Transverse colon (tissue), 4 donors: ENCODE results near the gene GPR62. TPM values are rescaled to one million over a fixed set of nuclear protein-coding genes. Genes with fewer than 3 reads are reported as not detected.

ENCODE experiments used
- DNase-seq: peaks from one replicate; pipeline ENCODE4 v3.0.0-alpha.2; 2019
- H3K27ac ChIP-seq, 4 donors: fragments of 200-600 bp; sonication (generic); 2 replicates each; pipeline ENCODE4 v1.5.1; 2016 to 2018; ENCODE audit warnings: inconsistent platforms in 4 of 4
- H3K27me3 ChIP-seq: fragments of 200-600 bp; sonication (generic); 2 replicates; pipeline ENCODE4 v1.5.1; 2017; ENCODE audit warnings: inconsistent platforms
- H3K36me3 ChIP-seq, 4 donors: fragments of 200-600 bp; sonication (generic); 2 replicates each; pipeline ENCODE4 v1.5.1; 2017 to 2019; ENCODE audit warnings: inconsistent platforms in 4 of 4
- H3K4me1 ChIP-seq, 4 donors: fragments of 200-600 bp; sonication (generic); 2 replicates each; pipeline ENCODE4 v1.5.1; 2017 to 2020; ENCODE audit warnings: inconsistent platforms in 4 of 4
- H3K4me3 ChIP-seq, 4 donors: fragments of 200-600 bp; sonication (generic); 1 replicate in 1 of 4; 2 replicates in 3 of 4; pipeline versions ENCODE4 v1.5.1 to v1.6.1; 2017 to 2019; ENCODE audit warnings: inconsistent platforms in 4 of 4
- H3K9me3 ChIP-seq, 2 donors: fragments of 200-600 bp; sonication (generic); 2 replicates each; pipeline ENCODE4 v1.5.1; 2017 to 2019; ENCODE audit warnings: inconsistent platforms in 2 of 2
- EP300 ChIP-seq: sonication (generic); formaldehyde crosslinking; IDR thresholded peaks from one replicate; pipeline ENCODE4 v1.6.1; 2017; ENCODE audit warnings: antibody characterized with exemption, low read depth
- POLR2A ChIP-seq: fragments of 450-650 bp; IDR thresholded peaks from one replicate; pipeline ENCODE4 v1.6.1; 2016; ENCODE audit warnings: antibody characterized with exemption, mild to moderate bottlenecking, moderate library complexity
- POLR2AphosphoS5 ChIP-seq, 3 donors: sonication (generic); formaldehyde crosslinking; IDR thresholded peaks; one replicate each; pipeline ENCODE4 v1.6.1; 2016; ENCODE audit warnings: antibody characterized with exemption in 3 of 3
- WGBS, 2 donors: methylation state at CpG; one replicate each; pipeline ENCODE4 v1.1.5; 2018; ENCODE audit warnings: low coverage in 1 of 2; 5-methylcytosine and 5-hydroxymethylcytosine counted together
- in situ Hi-C, 4 donors: fragments of 200-750 bp; cut with MboI; loops; one replicate each; pipeline versions ENCODE4 v1.15.0 to v1.15.1; 2017; ENCODE audit warnings: low sequenced_read_pairs in 3 of 4, low pct_ligation_motif_present in 1 of 4, low pct_unique_long_range_greater_than_20kb in 1 of 4
- intact Hi-C: fragments of 100-400 bp; cut with DNase I; formaldehyde crosslinking; loops from one replicate; pipeline ENCODE4 v1.15.1; 2023; ENCODE audit warnings: low total_unique reads
- small RNA-seq, 4 donors: library from RNA; depleted of rRNA; stranded (forward); fragments of <200 nt; gene quantifications; one replicate each; pipeline ENCODE3, GENCODE V24; 2016
- total RNA-seq, 4 donors: library from RNA; depleted of rRNA; stranded (reverse); fragments of >200 nt; gene quantifications; one replicate each; pipeline ENCODE4 v1.1.0, GENCODE V29; 2016
- TF ChIP-seq, protein P1 (sequence below), 5 experiments: fragments of 200-600 bp in 3 of 5; fragments of 450-650 bp in 2 of 5; sonication (generic) in 3 of 5; IDR thresholded peaks; 1 replicate in 2 of 5; 2 replicates in 3 of 5; pipeline ENCODE4 v1.5.1; 2016 to 2017; ENCODE audit warnings: antibody characterized with exemption in 5 of 5, inconsistent platforms in 3 of 5, mild to moderate bottlenecking in 2 of 5, moderate library complexity in 1 of 5

Gene GPR62
- total RNA-seq, 4 donors from 2014 or later: not detected

DNA sequence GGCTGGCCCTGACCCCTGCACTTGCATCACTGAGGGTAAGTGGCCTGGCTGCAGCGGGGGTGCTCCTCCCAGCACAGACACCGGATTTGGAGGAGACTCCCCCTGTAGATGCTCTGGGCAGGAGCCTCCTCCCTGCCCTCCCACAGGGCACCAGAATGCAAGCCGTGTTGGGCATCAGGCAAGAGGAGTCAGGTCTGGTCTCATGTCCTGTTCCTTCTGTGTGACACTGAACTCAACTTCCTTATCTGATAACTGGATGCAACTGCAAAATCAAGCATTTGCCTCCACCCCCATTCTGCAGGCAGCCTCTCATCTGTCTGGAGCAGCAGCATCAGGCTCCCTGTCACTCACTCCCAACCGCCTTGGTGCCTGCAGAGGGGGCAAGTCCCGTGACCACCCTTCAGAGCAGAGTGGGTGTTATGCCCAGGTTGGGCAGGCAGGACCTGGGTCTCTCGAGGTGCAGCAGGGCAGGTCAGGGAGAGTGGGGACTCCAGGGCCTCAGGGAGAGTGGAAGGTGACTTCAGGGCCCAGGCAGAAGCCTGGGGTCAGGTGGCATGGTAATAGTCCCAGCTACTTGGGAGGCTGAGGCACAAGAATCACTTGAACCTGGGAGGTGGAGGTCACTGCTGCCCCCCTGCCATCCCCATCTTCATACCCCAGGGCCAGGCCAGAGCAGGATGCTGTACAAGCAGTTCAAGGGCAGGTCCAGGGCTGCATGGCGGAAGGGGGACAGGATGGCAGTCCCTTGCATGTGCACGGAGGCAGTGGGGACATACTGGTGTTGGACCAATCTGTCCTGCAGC lies 51.0 kb downstream of the GPR62 start:
- Histone ChIP-seq H3K27ac (no peak overlapping the region), H3K4me1 (peaks cover 0 to 15% (median 6%) of the 10 kb centered on the region in 4 donors), H3K27me3 (no peaks in the 10 kb centered on the region), H3K9me3 (no peaks in the 10 kb centered on the region), H3K36me3 (no peaks in the 10 kb centered on the region), H3K4me3 (no peak overlapping the region)
- DNase-seq: no peak
- WGBS, 2 donors: 65% methylated on average over 8 of the region's 8 CpGs; no CpG with 5 or more reads in 1 of the 2 donors
- TF ChIP-seq POLR2AphosphoS5 (IDR thresholded peaks at IDR 0.05) (no peak), POLR2A (no peak), EP300 (no peak)
- TF ChIP-seq, protein P1, sequence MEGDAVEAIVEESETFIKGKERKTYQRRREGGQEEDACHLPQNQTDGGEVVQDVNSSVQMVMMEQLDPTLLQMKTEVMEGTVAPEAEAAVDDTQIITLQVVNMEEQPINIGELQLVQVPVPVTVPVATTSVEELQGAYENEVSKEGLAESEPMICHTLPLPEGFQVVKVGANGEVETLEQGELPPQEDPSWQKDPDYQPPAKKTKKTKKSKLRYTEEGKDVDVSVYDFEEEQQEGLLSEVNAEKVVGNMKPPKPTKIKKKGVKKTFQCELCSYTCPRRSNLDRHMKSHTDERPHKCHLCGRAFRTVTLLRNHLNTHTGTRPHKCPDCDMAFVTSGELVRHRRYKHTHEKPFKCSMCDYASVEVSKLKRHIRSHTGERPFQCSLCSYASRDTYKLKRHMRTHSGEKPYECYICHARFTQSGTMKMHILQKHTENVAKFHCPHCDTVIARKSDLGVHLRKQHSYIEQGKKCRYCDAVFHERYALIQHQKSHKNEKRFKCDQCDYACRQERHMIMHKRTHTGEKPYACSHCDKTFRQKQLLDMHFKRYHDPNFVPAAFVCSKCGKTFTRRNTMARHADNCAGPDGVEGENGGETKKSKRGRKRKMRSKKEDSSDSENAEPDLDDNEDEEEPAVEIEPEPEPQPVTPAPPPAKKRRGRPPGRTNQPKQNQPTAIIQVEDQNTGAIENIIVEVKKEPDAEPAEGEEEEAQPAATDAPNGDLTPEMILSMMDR (IDR thresholded peaks at IDR 0.05): no peak
- in situ Hi-C loops: loop anchor here in 3 of 4 donors (10.0 to 25.0 kb wide), 2 partner anchors 49 to 331 kb away; partner anchors contain the start of gene DUSP7 (in 1 of the 3)
- intact Hi-C loops: loop anchor here (10.0 kb wide), 1 partner anchor 49 kb away; the partner anchor contains the start of gene DUSP7

GRCh38 chr3:52006820-52007133 lies 51.6 kb downstream of the GPR62 start:
- Histone ChIP-seq H3K4me1 (peaks cover 0 to 10% (median 3%) of the 10 kb centered on the region in 4 donors), H3K27me3 (no peaks in the 10 kb centered on the region), H3K9me3 (no peaks in the 10 kb centered on the region), H3K4me3 (no peak overlapping the region), H3K36me3 (no peaks in the 10 kb centered on the region), H3K27ac (no peak overlapping the region)
- in situ Hi-C loops (loop anchor here in 3 of 4 donors (10.0 to 25.0 kb wide), 2 partner anchors 48 to 331 kb away; partner anchors contain the start of gene DUSP7 (in 1 of the 3)), intact Hi-C loops (loop anchor here (10.0 kb wide), 1 partner anchor 48 kb away; the partner anchor contains the start of gene DUSP7)
- 84% methylated on average over 6 of the region's 6 CpGs; no CpG with 5 or more reads in 1 of the 2 donors for WGBS, 2 donors
- DNase-seq: no peak
- TF ChIP-seq EP300 (no peak), POLR2AphosphoS5 (IDR thresholded peaks at IDR 0.05) (no peak), POLR2A (no peak)
- TF ChIP-seq, protein P1 (IDR thresholded peaks at IDR 0.05): no peak

Small RNA genes lying within 50 kb of the gene (small RNA-seq; reads per million reads assigned to genes)
- gene AC115284.1: 0 reads per million in 4 donors

Other genes with a start within 250 kb of the GPR62 start
- gene GRM2, start 248.3 kb upstream of the GPR62 start, total RNA-seq: under 1 TPM in 2 of 4 donors, not detected in 2; 0.16 to 0.27 TPM
- gene IQCF6, start 176.1 kb upstream of the GPR62 start, total RNA-seq: not detected
- gene IQCF2, start 93.8 kb upstream of the GPR62 start, total RNA-seq: not detected
- not detected for gene IQCF5, start 79.8 kb upstream of the GPR62 start, total RNA-seq
- gene IQCF1, start 52.0 kb upstream of the GPR62 start, total RNA-seq: not detected
- gene RRP9, start 13.5 kb upstream of the GPR62 start, total RNA-seq: 10 to 100 TPM in 3 of 4 donors, 1 to 10 TPM in 1; 7.1 to 29.5 (median 11.1) TPM
- gene PARP3, start 13.0 kb upstream of the GPR62 start, total RNA-seq: 10 to 100 TPM; 18.3 to 64.7 (median 42.1) TPM
- gene PCBP4, start 12.1 kb downstream of the GPR62 start, total RNA-seq: 100 to 1,000 TPM in 1 of 4 donors, 10 to 100 TPM in 3; 22.4 to 382 (median 63.6) TPM
- 100 to 1,000 TPM in 2 of 4 donors, 10 to 100 TPM in 2; 34.4 to 119 (median 99.7) TPM for gene ABHD14B, start 18.7 kb downstream of the GPR62 start, total RNA-seq
- 10 to 100 TPM in 2 of 4 donors, 1 to 10 TPM in 2; 2.0 to 11.3 (median 7.7) TPM for gene ABHD14A, start 19.7 kb downstream of the GPR62 start, total RNA-seq
- 100 to 1,000 TPM; 165 to 426 (median 250) TPM for gene ACY1, start 28.2 kb downstream of the GPR62 start, total RNA-seq
- 1,000 to 10,000 TPM in 1 of 4 donors, 100 to 1,000 TPM in 3; 366 to 1,281 (median 746) TPM for gene RPL29, start 40.5 kb downstream of the GPR62 start, total RNA-seq
- gene DUSP7, start 101.2 kb downstream of the GPR62 start, total RNA-seq: 1 to 10 TPM; 2.2 to 8.2 (median 6.2) TPM
- 1 to 10 TPM in 2 of 4 donors, under 1 TPM in 1, not detected in 1; 0.80 to 3.1 (median 2.2) TPM for gene POC1A, start 199.0 kb downstream of the GPR62 start, total RNA-seq
- 100 to 1,000 TPM in 1 of 4 donors, 10 to 100 TPM in 3; 70.1 to 101 (median 84.0) TPM for gene ALAS1, start 242.8 kb downstream of the GPR62 start, total RNA-seq